H1 (cell line): Measurements from ENCODE around the gene SYNGR4. TPM values are rescaled to one million over a fixed set of nuclear protein-coding genes. Genes with fewer than 3 reads are reported as not detected.

Experiments
- CTCF ChIA-PET: fragments of 300-600 bp; sonication (Branson Sonifier 250); formaldehyde crosslinking; loops from one replicate; lab custom pipeline; 2021; ENCODE audit not compliant: partially characterized antibody; lab: Charles Lee
- POLR2A ChIA-PET: fragments of 300-600 bp; sonication (Branson Sonifier 250); formaldehyde crosslinking; loops from one replicate; lab custom pipeline; 2021; ENCODE audit warnings: inconsistent platforms; ENCODE audit not compliant: partially characterized antibody; lab: Charles Lee
- DNase-seq, 2 experiments: peaks; one replicate each; pipeline versions ENCODE4 v3.0.0 to v3.0.0-alpha.2; 2010 to 2022; ENCODE audit warnings: low spot score in 2 of 2, low read depth in 1 of 2, mixed read lengths in 1 of 2
- FAIRE-seq: peaks from 2 replicates; lab custom pipeline; 2011; peaks lifted over from hg19 to GRCh38; lab: Jason Lieb, UNC
- H2AFZ ChIP-seq: 2 replicates; pipeline ENCODE4 v1.8.1; 2012; ENCODE audit warnings: low read length, inconsistent platforms
- H2AK5ac ChIP-seq: 2 replicates; pipeline ENCODE4 v1.6.1; 2013; ENCODE audit warnings: low read depth, low read length
- H2BK120ac ChIP-seq: replicated peaks from 2 replicates; pipeline ENCODE3; 2013; ENCODE audit warnings: low read depth, low read length, inconsistent platforms
- H2BK12ac ChIP-seq: 2 replicates; pipeline ENCODE4 v1.6.1; 2013; ENCODE audit warnings: low read depth, low read length
- H2BK15ac ChIP-seq: 2 replicates; pipeline ENCODE4 v1.6.1; 2013; ENCODE audit warnings: low read length
- H2BK20ac ChIP-seq: 2 replicates; pipeline ENCODE4 v1.6.1; 2013; ENCODE audit warnings: low read length
- H2BK5ac ChIP-seq: 2 replicates; pipeline ENCODE4 v1.6.1; 2013; ENCODE audit warnings: low read depth, low read length
- H3K14ac ChIP-seq: 2 replicates; pipeline ENCODE4 v1.6.1; 2013; ENCODE audit warnings: inconsistent platforms; ENCODE audit not compliant: insufficient read length
- H3K18ac ChIP-seq: 2 replicates; pipeline ENCODE4 v1.6.1; 2013; ENCODE audit warnings: low read length; ENCODE audit errors: extremely low read depth
- H3K23ac ChIP-seq: 2 replicates; pipeline ENCODE4 v1.6.1; 2013; ENCODE audit warnings: inconsistent platforms; ENCODE audit not compliant: insufficient read length
- H3K23me2 ChIP-seq: 2 replicates; pipeline ENCODE4 v1.6.1; 2013; ENCODE audit warnings: low read depth, low read length
- H3K27ac ChIP-seq: 2 replicates; pipeline ENCODE4 v1.6.1; 2011; ENCODE audit warnings: low read depth, low read length, inconsistent platforms
- H3K27me3 ChIP-seq, 4 experiments: replicated peaks in 1 of 4; 1 replicate in 1 of 4; 2 replicates in 3 of 4; pipeline versions ENCODE4 v1.6.1 to v1.8.1; 2011 to 2013; ENCODE audit warnings: low read length in 3 of 4, mild to moderate bottlenecking in 3 of 4, inconsistent platforms in 2 of 4, mixed read lengths in 2 of 4, moderate library complexity in 1 of 4; ENCODE audit not compliant: control insufficient read depth in 3 of 4, insufficient read depth in 3 of 4; ENCODE audit errors: extremely low read depth in 1 of 4
- H3K36me3 ChIP-seq, 4 experiments: 2 replicates each; pipeline versions ENCODE4 v1.6.1 to v1.8.1; 2011 to 2013; ENCODE audit warnings: mild to moderate bottlenecking in 4 of 4, low read length in 3 of 4, moderate library complexity in 2 of 4, control low read depth in 1 of 4, inconsistent platforms in 1 of 4; ENCODE audit not compliant: insufficient read depth in 4 of 4, control insufficient read depth in 2 of 4
- H3K4ac ChIP-seq: replicated peaks from 2 replicates; pipeline ENCODE3; 2013; ENCODE audit warnings: low read length, low read depth, mixed read lengths, inconsistent platforms; ENCODE audit not compliant: insufficient read length
- H3K4me1 ChIP-seq, 4 experiments: replicated peaks in 1 of 4; 1 replicate in 1 of 4; 2 replicates in 3 of 4; pipeline versions ENCODE4 v1.6.1 to v1.8.1; 2011 to 2013; ENCODE audit warnings: low read length in 3 of 4, inconsistent platforms in 2 of 4, mixed read lengths in 1 of 4; ENCODE audit not compliant: insufficient read depth in 4 of 4, control insufficient read depth in 3 of 4
- H3K4me2 ChIP-seq, 2 experiments: 2 replicates each; pipeline versions ENCODE4 v1.6.1 to v1.8.1; 2011 to 2013; ENCODE audit warnings: low read depth in 2 of 2, low read length in 2 of 2, control low read depth in 1 of 2, inconsistent platforms in 1 of 2, mild to moderate bottlenecking in 1 of 2; ENCODE audit not compliant: insufficient read depth in 1 of 2
- H3K4me3 ChIP-seq, 4 experiments: fragments of 200-600, 300-600 bp in 1 of 4; sonication (generic), shearing (Covaris generic), sonication (Bioruptor Twin) in 1 of 4; 2 replicates each; pipeline versions ENCODE4 v1.5.1 to v1.8.1; 2011 to 2016; ENCODE audit warnings: low read length in 4 of 4, low read depth in 3 of 4, control low read depth in 2 of 4, inconsistent platforms in 2 of 4, mild to moderate bottlenecking in 2 of 4, mixed read lengths in 1 of 4, moderate library complexity in 1 of 4; ENCODE audit not compliant: insufficient read depth in 2 of 4; ENCODE audit errors: extremely low read depth in 1 of 4
- H3K56ac ChIP-seq: replicated peaks from 2 replicates; pipeline ENCODE3; 2013; ENCODE audit warnings: low read depth, mild to moderate bottlenecking, mixed read lengths, low read length, inconsistent platforms; ENCODE audit not compliant: insufficient read length
- H3K79me1 ChIP-seq: 2 replicates; pipeline ENCODE4 v1.6.1; 2013; ENCODE audit warnings: low read depth, low read length, control low read depth
- H3K79me2 ChIP-seq, 2 experiments: 2 replicates each; pipeline versions ENCODE4 v1.6.1 to v1.8.1; 2012 to 2013; ENCODE audit warnings: low read length in 2 of 2, mild to moderate bottlenecking in 2 of 2, inconsistent platforms in 1 of 2; ENCODE audit not compliant: insufficient read depth in 2 of 2, control insufficient read depth in 1 of 2
- H3K9ac ChIP-seq, 4 experiments: replicated peaks in 1 of 4; 1 replicate in 1 of 4; 2 replicates in 3 of 4; pipeline versions ENCODE4 v1.6.1 to v1.8.1; 2011 to 2013; ENCODE audit warnings: low read depth in 3 of 4, low read length in 3 of 4, control low read depth in 2 of 4, mild to moderate bottlenecking in 2 of 4, moderate library complexity in 2 of 4, inconsistent platforms in 1 of 4; ENCODE audit errors: extremely low read depth in 1 of 4
- H3K9me3 ChIP-seq, 2 experiments: 2 replicates each; pipeline versions ENCODE4 v1.6.1 to v1.8.1; 2012 to 2013; ENCODE audit warnings: mild to moderate bottlenecking in 2 of 2, moderate library complexity in 2 of 2, control low read depth in 1 of 2, inconsistent platforms in 1 of 2, low read depth in 1 of 2, low read length in 1 of 2, mixed read lengths in 1 of 2; ENCODE audit not compliant: insufficient read depth in 2 of 2
- H4K20me1 ChIP-seq, 2 experiments: replicated peaks in 1 of 2; 2 replicates each; pipeline versions ENCODE3 to v1.8.1; 2011 to 2013; ENCODE audit warnings: inconsistent platforms in 2 of 2, low read length in 2 of 2, mild to moderate bottlenecking in 1 of 2; ENCODE audit not compliant: insufficient read depth in 2 of 2, control insufficient read depth in 1 of 2
- H4K5ac ChIP-seq: 2 replicates; pipeline ENCODE4 v1.6.1; 2013; ENCODE audit warnings: low read length, low read depth, mixed read lengths, inconsistent platforms; ENCODE audit not compliant: insufficient read length
- H4K8ac ChIP-seq: 2 replicates; pipeline ENCODE4 v1.8.0; 2013; ENCODE audit warnings: mild to moderate bottlenecking, moderate library complexity, low read length, inconsistent platforms; ENCODE audit not compliant: insufficient read depth; ENCODE audit errors: extremely low read depth
- H4K91ac ChIP-seq: replicated peaks from 2 replicates; pipeline ENCODE3; 2013; ENCODE audit warnings: low read length, mixed read lengths, inconsistent platforms; ENCODE audit not compliant: insufficient read length
- CTCF ChIP-seq, 3 experiments: IDR thresholded peaks; 1 replicate in 2 of 3; 2 replicates in 1 of 3; pipeline versions ENCODE4 v1.5.1 to v1.6.1; 2011; ENCODE audit warnings: low read length in 3 of 3, mild to moderate bottlenecking in 3 of 3, inconsistent platforms in 2 of 3, low read depth in 1 of 3, moderate library complexity in 1 of 3; ENCODE audit not compliant: insufficient read depth in 1 of 3; ENCODE audit errors: control extremely low read depth in 1 of 3
- EP300 ChIP-seq, 2 experiments: IDR thresholded peaks; 1 replicate in 1 of 2; 2 replicates in 1 of 2; pipeline ENCODE4 v1.6.1; 2011 to 2012; ENCODE audit warnings: low read depth in 2 of 2, low read length in 2 of 2, mild to moderate bottlenecking in 2 of 2, borderline replicate concordance in 1 of 2, inconsistent platforms in 1 of 2, moderate library complexity in 1 of 2
- JUND ChIP-seq: IDR thresholded peaks from 2 replicates; pipeline ENCODE4 v1.6.1; 2011; ENCODE audit warnings: mild to moderate bottlenecking, improper control_type of control experiment, low read length
- MAFK ChIP-seq: IDR thresholded peaks from 2 replicates; pipeline ENCODE4 v1.6.1; 2012; ENCODE audit warnings: low read depth, mild to moderate bottlenecking, improper control_type of control experiment, low read length
- SAP30 ChIP-seq: fragments of 300-600 bp; sonication (generic); IDR thresholded peaks from 2 replicates; pipeline ENCODE4 v1.7.1; 2012; ENCODE audit warnings: low read length, moderate library complexity, mild to moderate bottlenecking, inconsistent platforms; ENCODE audit not compliant: insufficient read depth, insufficient replicate concordance
- TAF1 ChIP-seq: IDR thresholded peaks from 2 replicates; pipeline ENCODE4 v1.6.1; 2011; ENCODE audit warnings: mild to moderate bottlenecking, low read depth, low read length
- TCF12 ChIP-seq: IDR thresholded peaks from 2 replicates; pipeline ENCODE4 v1.6.1; 2011; ENCODE audit warnings: low read depth, mild to moderate bottlenecking, low read length
- WGBS, 2 experiments: shearing (Covaris generic) in 1 of 2; methylation state at CpG; one replicate each; pipeline versions ENCODE4 v1.1.6 to v1.1.7; 2013 to 2015; ENCODE audit warnings: low lambda C conversion rate in 2 of 2, mixed read lengths in 2 of 2, inconsistent platforms in 1 of 2, low coverage in 1 of 2, missing lambda C conversion rate in 1 of 2; ENCODE audit not compliant: insufficient replicate concordance in 2 of 2, insufficient coverage in 1 of 2, insufficient read length in 1 of 2; ENCODE audit errors: extremely low coverage in 1 of 2, missing lambda C conversion rate in 1 of 2; 5-methylcytosine and 5-hydroxymethylcytosine counted together
- polyA plus RNA-seq, 7 experiments: library from polyadenylated mRNA; depleted of rRNA in 3 of 7; stranded (reverse) in 5 of 7; unstranded in 2 of 7; fragments of >200 nt in 5 of 7; fragments of 200-250 nt in 2 of 7; gene quantifications; 1 replicate in 5 of 7; 2 replicates in 1 of 7; 4 replicates in 1 of 7; pipeline versions ENCODE4 v1.2.1 to v1.2.3, GENCODE V29; 2011 to 2013; ENCODE audit warnings: missing spikeins in 2 of 7, mixed read lengths in 2 of 7
- total RNA-seq: library from RNA; stranded (reverse); fragmentation: NEBNext Ultra II Directional; extraction: Animal tissue kit (Norgen Biotek cat#: 25700); gene quantifications from 2 replicates; pipeline ENCODE4 v1.2.1, GENCODE V29; 2021
- TF ChIP-seq, protein P1 (sequence below): IDR thresholded peaks from 2 replicates; pipeline ENCODE4 v1.6.1; 2012; ENCODE audit warnings: inconsistent platforms

Gene SYNGR4
- total and polyA plus RNA-seq, 2 of the 8 experiments (the other 6 are each of a cell fraction or from before 2014, with no cell fraction given) = 0.41 TPM; not detected in 1

GRCh38 chr19:48398375-48399235 is 34.4 kb downstream of the SYNGR4 start:
- H3K36me3 ChIP-seq = no peaks in the 10 kb centered on the region
- no peaks in the 10 kb centered on the region for H3K79me1 ChIP-seq
- CTCF ChIA-PET = no interaction called here
- FAIRE-seq = no peak
- DNase-seq = peak; percentile 88 to 98
- H3K27ac ChIP-seq = no peak overlapping the region
- H2BK20ac ChIP-seq = no peak overlapping the region
- H3K4me1 ChIP-seq = peaks cover 8 to 44% (median 36%) of the 10 kb centered on the region in 4 experiments
- H4K8ac ChIP-seq = peak overlapping the region; percentile 81; the same call in 1 of the 2 replicates
- H2BK120ac ChIP-seq = no peak overlapping the region
- peak overlapping the region; percentile 96 to 100 for H3K4me2 ChIP-seq
- peaks cover 26% of the 10 kb centered on the region for H3K23me2 ChIP-seq
- peak overlapping the region; percentile 6; the same call in 1 of the 2 replicates for H2BK15ac ChIP-seq
- H4K5ac ChIP-seq = no peak overlapping the region
- no peak overlapping the region for H3K14ac ChIP-seq
- H3K23ac ChIP-seq = no peak overlapping the region
- H4K91ac ChIP-seq = peak overlapping the region; percentile 5
- H2BK5ac ChIP-seq = peak overlapping the region; percentile 44; the same call in 1 of the 2 replicates
- H3K18ac ChIP-seq = peak overlapping the region; percentile 34
- H3K4me3 ChIP-seq = peak overlapping the region; percentile 32 to 86 (median 61)
- H3K9me3 ChIP-seq = no peaks in the 10 kb centered on the region
- H4K20me1 ChIP-seq = no peaks in the 10 kb centered on the region
- POLR2A ChIA-PET = interaction anchor here (0.5 to 2.4 kb wide), 4 partner anchors 14 to 63 kb away, joined by 3 to 16 read pairs (median 4); partner anchors contain the start of gene GRWD1
- peak overlapping the region; percentile 84; the same call in 1 of the 2 replicates for H2BK12ac ChIP-seq
- peak overlapping the region; percentile 83; the same call in 1 of the 2 replicates for H2AK5ac ChIP-seq
- no peaks in the 10 kb centered on the region for H3K79me2 ChIP-seq
- H3K4ac ChIP-seq = no peak overlapping the region
- no peak overlapping the region for H3K56ac ChIP-seq
- H3K9ac ChIP-seq = peak overlapping the region in 3 of 4 experiments; percentile 51 to 81 (median 63); a peak in 5 of 7 replicates
- WGBS, 2 experiments = 6% methylated on average over 74 of the region's 104 CpGs; no CpG with 5 or more reads in 1 of the 2 experiments
- no peak overlapping the region for H2AFZ ChIP-seq
- H3K27me3 ChIP-seq = peaks cover 6 to 43% (median 38%) of the 10 kb centered on the region in 4 experiments
- TF ChIP-seq MAFK (no peak), EP300 (IDR thresholded peaks at IDR 0.05; ENCODE audit: borderline replicate concordance in 1 of 2, low read depth in 2 of 2, low read length in 2 of 2) (no peak), CTCF (IDR thresholded peaks at IDR 0.05; ENCODE audit: control extremely low read depth in 1 of 3, insufficient read depth in 1 of 3, low read depth in 1 of 3, low read length in 3 of 3) (no peak), JUND (no peak), TCF12 (no peak), TAF1 (peak; percentile 59), SAP30 (no peak)
- TF ChIP-seq, protein P1, sequence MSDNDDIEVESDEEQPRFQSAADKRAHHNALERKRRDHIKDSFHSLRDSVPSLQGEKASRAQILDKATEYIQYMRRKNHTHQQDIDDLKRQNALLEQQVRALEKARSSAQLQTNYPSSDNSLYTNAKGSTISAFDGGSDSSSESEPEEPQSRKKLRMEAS = peak; percentile 98
